ENCODE data around the gene DMRT1. TPM values are rescaled to one million over a fixed set of nuclear protein-coding genes. Genes with fewer than 3 reads are reported as not detected.

DMRT1 gene
- total RNA-seq, 1 experiment from 2014 or later: not detected

DNA sequence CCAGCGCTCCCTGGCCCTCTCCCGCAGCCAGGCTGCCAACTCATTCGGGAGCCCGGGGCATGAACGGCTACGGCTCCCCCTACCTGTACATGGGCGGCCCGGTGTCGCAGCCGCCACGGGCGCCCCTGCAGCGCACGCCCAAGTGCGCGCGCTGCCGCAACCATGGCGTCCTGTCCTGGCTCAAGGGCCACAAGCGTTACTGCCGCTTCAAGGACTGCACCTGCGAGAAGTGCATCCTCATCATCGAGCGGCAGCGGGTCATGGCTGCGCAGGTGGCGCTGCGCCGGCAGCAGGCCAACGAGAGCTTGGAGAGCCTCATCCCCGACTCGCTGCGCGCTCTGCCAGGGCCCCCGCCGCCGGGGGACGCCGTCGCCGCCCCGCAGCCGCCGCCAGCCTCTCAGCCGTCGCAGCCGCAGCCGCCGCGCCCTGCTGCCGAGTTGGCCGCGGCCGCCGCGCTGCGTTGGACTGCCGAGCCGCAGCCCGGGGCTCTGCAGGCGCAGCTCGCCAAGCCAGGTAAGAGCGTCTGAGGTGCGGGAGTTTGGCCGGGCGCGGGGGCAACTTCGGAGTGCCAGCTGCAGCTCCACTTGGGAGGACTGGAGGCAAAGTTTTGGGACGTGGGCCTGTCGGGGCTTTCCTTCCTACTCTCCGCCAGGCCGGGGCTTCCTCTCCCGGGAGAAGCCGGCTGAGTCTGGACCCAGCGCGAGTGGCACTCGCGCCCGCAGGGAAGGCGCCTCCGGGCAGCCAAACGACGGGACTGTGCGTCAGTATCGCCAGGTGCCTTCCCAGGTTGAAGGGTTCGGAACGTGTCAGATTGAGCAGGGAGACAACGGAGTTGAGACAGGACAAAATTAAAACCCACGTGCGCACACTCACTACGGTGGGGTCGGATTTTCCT is 135.7 kb downstream of the DMRT1 start:
- Mint-ChIP-seq H3K4me1 (peaks cover 59% of the 10 kb centered on the region), H3K36me3 (no peaks in the 10 kb centered on the region), H3K27ac (no peak overlapping the region), H3K27me3 (ENCODE audit: low read depth) (peaks cover 98% of the 10 kb centered on the region), H3K4me3 (peak overlapping the region; percentile 60), H3K9me3 (no peaks in the 10 kb centered on the region)
- TF ChIP-seq, protein P1, sequence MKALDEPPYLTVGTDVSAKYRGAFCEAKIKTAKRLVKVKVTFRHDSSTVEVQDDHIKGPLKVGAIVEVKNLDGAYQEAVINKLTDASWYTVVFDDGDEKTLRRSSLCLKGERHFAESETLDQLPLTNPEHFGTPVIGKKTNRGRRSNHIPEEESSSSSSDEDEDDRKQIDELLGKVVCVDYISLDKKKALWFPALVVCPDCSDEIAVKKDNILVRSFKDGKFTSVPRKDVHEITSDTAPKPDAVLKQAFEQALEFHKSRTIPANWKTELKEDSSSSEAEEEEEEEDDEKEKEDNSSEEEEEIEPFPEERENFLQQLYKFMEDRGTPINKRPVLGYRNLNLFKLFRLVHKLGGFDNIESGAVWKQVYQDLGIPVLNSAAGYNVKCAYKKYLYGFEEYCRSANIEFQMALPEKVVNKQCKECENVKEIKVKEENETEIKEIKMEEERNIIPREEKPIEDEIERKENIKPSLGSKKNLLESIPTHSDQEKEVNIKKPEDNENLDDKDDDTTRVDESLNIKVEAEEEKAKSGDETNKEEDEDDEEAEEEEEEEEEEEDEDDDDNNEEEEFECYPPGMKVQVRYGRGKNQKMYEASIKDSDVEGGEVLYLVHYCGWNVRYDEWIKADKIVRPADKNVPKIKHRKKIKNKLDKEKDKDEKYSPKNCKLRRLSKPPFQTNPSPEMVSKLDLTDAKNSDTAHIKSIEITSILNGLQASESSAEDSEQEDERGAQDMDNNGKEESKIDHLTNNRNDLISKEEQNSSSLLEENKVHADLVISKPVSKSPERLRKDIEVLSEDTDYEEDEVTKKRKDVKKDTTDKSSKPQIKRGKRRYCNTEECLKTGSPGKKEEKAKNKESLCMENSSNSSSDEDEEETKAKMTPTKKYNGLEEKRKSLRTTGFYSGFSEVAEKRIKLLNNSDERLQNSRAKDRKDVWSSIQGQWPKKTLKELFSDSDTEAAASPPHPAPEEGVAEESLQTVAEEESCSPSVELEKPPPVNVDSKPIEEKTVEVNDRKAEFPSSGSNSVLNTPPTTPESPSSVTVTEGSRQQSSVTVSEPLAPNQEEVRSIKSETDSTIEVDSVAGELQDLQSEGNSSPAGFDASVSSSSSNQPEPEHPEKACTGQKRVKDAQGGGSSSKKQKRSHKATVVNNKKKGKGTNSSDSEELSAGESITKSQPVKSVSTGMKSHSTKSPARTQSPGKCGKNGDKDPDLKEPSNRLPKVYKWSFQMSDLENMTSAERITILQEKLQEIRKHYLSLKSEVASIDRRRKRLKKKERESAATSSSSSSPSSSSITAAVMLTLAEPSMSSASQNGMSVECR (CRISPR knock-in tag; IDR thresholded peaks at IDR 0.05; ENCODE audit: borderline replicate concordance): no peak
- TF ChIP-seq ZNF121 (CRISPR knock-in tag; IDR thresholded peaks at IDR 0.05): no peak
- no peak for TF ChIP-seq SMAD3 (CRISPR knock-in tag; IDR thresholded peaks at IDR 0.05; ENCODE audit: borderline replicate concordance)
- TF ChIP-seq SOX15 (CRISPR knock-in tag; IDR thresholded peaks at IDR 0.05): no peak
- no peak for TF ChIP-seq JUN (CRISPR knock-in tag; IDR thresholded peaks at IDR 0.05)
- no peak for TF ChIP-seq NR2C2 (CRISPR knock-in tag; IDR thresholded peaks at IDR 0.05)
- TF ChIP-seq NR1H2 (CRISPR knock-in tag; IDR thresholded peaks at IDR 0.05): no peak
- TF ChIP-seq, protein P2, sequence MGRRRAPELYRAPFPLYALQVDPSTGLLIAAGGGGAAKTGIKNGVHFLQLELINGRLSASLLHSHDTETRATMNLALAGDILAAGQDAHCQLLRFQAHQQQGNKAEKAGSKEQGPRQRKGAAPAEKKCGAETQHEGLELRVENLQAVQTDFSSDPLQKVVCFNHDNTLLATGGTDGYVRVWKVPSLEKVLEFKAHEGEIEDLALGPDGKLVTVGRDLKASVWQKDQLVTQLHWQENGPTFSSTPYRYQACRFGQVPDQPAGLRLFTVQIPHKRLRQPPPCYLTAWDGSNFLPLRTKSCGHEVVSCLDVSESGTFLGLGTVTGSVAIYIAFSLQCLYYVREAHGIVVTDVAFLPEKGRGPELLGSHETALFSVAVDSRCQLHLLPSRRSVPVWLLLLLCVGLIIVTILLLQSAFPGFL (CRISPR knock-in tag; IDR thresholded peaks at IDR 0.05; ENCODE audit: borderline replicate concordance): no peak
- TF ChIP-seq, protein P3, sequence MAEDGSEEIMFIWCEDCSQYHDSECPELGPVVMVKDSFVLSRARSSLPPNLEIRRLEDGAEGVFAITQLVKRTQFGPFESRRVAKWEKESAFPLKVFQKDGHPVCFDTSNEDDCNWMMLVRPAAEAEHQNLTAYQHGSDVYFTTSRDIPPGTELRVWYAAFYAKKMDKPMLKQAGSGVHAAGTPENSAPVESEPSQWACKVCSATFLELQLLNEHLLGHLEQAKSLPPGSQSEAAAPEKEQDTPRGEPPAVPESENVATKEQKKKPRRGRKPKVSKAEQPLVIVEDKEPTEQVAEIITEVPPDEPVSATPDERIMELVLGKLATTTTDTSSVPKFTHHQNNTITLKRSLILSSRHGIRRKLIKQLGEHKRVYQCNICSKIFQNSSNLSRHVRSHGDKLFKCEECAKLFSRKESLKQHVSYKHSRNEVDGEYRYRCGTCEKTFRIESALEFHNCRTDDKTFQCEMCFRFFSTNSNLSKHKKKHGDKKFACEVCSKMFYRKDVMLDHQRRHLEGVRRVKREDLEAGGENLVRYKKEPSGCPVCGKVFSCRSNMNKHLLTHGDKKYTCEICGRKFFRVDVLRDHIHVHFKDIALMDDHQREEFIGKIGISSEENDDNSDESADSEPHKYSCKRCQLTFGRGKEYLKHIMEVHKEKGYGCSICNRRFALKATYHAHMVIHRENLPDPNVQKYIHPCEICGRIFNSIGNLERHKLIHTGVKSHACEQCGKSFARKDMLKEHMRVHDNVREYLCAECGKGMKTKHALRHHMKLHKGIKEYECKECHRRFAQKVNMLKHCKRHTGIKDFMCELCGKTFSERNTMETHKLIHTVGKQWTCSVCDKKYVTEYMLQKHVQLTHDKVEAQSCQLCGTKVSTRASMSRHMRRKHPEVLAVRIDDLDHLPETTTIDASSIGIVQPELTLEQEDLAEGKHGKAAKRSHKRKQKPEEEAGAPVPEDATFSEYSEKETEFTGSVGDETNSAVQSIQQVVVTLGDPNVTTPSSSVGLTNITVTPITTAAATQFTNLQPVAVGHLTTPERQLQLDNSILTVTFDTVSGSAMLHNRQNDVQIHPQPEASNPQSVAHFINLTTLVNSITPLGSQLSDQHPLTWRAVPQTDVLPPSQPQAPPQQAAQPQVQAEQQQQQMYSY (CRISPR knock-in tag; IDR thresholded peaks at IDR 0.05): no peak
- TF ChIP-seq ZNF396 (CRISPR knock-in tag; IDR thresholded peaks at IDR 0.05; ENCODE audit: borderline replicate concordance): no peak
- no peak for TF ChIP-seq TP53 (CRISPR knock-in tag; IDR thresholded peaks at IDR 0.05)
- TF ChIP-seq, protein P4, sequence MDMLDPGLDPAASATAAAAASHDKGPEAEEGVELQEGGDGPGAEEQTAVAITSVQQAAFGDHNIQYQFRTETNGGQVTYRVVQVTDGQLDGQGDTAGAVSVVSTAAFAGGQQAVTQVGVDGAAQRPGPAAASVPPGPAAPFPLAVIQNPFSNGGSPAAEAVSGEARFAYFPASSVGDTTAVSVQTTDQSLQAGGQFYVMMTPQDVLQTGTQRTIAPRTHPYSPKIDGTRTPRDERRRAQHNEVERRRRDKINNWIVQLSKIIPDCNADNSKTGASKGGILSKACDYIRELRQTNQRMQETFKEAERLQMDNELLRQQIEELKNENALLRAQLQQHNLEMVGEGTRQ (CRISPR knock-in tag; IDR thresholded peaks at IDR 0.05): no peak
- TF ChIP-seq NR3C1 (CRISPR knock-in tag; conservative IDR thresholded peaks at IDR 0.05; ENCODE audit: low read depth): no peak
- POLR2A ChIA-PET: interaction anchor here (1.8 kb wide), 1 partner anchor 9 kb away, joined by 6 read pairs; no protein-coding TSS in a partner anchor
- CTCF ChIA-PET: interaction anchor here (0.8 to 3.1 kb wide), 14 partner anchors 7 to 85 kb away, joined by 3 to 17 read pairs (median 4); partner anchors contain the start of gene DMRT2
- DNase-seq (ENCODE audit: low spot score): peak; percentile 57
- ATAC-seq: peak; percentile 11
